Cortex of kidney (tissue), 1 donor: ENCODE data around the gene VTN.

Experiments used
- DNase-seq: peaks from one replicate; lab custom pipeline; 2025; lab: John Stamatoyannopoulos, UW

The VTN gene

DNA sequence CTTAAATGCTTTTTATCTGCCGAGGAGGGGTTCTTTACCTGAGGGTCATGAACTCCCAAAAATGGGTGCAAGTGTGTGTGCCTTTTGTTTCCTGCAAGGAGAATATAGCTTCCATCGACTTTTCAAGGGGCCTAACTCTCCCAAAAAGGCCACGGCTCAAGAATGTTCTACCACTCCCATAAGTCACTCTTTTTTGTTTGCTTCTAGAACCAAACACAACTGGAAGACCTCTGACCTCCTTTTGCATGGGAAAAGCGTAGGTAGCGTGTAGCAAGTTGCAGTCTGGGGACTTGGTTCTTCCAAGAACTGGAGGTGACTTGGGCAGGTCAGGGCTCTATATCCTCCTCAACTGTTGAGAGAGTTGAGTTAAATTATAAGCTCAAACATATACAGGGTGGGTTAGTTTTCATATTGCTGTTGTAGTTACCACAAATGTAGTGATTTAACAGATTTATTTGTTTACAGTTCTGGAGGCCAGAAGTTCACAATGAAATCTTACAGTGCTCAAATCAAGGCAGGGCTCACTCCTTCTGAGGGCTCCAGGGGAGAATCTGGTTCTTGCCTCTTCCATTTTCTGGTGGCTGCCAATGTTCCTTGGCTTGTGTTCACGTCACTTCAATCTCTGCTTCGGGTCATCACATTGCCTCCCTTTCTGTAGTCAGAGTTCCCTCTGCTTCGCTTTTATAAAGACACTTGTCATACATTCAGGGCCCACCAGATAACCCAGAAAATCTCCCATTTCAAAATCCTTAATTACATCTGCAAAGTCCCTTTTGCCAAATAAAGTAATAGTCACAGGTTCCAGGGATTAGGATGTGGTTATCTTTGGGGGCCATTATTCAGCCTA, 49.7 kb downstream of the VTN start:
- DNase-seq = no peak

DNA sequence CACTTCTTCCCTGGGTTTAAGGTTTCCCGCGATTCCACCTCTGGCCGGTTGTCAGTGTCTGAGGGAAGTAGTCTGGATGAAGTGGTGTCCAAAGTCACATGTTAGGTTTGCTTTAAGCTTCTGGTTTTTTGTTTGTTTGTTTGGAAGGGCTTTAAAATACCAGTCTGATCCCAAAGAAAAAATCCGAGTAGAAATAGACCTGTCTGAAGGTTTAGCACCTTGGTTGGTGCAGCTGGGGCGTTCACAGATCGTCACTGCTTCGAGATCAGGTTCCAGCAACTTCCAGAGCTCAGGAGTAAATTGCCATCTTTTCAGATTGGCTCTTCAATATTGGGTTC, 50.5 kb downstream of the VTN start:
- DNase-seq = no peak

DNA sequence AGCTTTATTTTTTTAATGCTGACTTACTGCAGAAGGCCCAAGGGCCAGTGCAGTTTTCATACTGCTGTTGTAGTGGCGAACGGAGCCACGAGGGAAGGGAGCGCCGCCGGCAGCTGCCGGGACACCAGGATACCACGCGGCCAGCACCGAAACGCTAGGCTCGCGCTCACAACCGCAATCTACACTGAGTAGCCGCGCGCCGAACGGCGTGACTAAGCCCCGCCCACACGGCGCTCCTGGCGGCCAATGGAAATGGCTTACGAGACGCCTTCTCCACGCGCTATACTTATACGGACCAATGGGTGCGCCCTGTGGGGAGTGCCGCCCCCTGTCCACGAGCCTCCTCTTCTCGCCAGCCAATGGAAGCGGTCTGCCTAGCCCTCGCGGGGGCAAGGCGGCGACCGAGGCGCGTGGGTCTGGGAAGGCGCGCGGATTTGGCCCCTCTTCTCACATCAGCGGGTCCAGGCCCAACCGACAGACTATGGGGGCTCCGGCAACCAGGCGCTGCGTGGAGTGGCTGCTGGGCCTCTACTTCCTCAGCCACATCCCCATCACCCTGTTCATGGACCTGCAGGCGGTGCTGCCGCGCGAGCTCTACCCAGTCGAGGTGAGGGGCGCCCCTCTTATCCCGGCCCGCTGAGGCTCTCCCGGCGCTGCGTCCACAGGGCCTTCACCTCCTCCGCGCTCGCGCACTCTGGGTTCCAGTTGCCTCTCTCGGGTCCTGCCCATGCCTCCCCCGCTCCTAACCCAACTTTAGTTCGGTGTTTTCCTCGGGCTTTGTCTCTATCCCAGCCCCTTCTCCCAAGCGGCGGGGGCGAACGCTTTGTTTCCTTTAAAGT, 51.1 kb downstream of the VTN start, which contains the start of gene TMEM97:
TSS of gene TMEM97 (plus strand) at position 442 of the 839 bp plus-strand sequence. CDS start at position 482, 40 bp downstream.
- peak; percentile 39 for DNase-seq

DNA sequence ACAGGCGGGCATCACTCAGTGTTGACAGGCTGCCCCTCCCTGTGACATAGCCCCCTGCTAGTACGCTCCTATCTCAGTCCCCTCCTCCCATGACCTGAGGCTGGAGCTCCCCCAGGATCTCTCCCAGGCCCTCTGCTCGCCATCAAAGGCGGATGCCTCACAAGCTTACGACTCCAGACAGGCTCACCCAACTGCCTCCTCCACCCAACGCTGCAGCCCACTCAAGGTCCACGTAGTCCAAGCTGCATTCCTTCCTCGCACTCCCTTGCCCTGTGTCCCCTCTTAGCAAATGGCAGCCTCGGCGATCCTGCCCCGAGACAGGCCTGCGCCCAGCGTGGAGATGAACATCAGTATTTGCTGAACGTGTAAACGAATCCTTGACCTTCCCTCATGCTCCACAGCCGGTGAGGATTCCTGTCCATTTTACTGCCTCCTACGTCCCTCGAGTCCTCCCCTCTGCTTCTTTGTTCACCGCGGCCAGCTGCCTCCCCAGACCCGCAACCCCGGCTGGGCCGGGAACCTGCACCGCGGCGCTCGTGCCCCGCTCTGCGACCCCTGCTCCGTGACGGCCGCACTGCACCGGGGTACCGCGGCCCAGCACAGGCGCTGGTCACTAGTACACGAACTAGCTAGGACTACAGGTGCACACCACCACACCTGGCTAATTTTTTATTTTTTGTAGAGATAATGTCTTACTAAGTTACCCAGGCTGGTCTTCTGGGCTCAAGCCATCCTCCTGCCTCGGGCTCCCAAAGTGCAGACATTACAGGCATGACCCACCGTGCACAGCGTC, 51.9 kb downstream of the VTN start:
- no peak for DNase-seq
